ENCODE results near the gene LENEP. TPM values are rescaled to one million over a fixed set of nuclear protein-coding genes. Genes with fewer than 3 reads are reported as not detected.
A peak's percentile ranks its signal among the peaks of the same experiment; 100 is the strongest.

LENEP gene
- polyA plus RNA-seq, 4 donors, result 0.26 to 0.43 (median 0.34) TPM

GRCh38 chr1:154959426-154959780 is 34.0 kb upstream of the LENEP start:
- no peak for DNase-seq (ENCODE audit: low read depth in 4 of 4, low spot score in 3 of 4)

GRCh38 chr1:154960446-154961136 is 32.8 kb upstream of the LENEP start:
- no peak for DNase-seq (ENCODE audit: low read depth in 4 of 4, low spot score in 3 of 4)

GRCh38 chr1:154961207-154962155 is 31.9 kb upstream of the LENEP start, which contains the start of gene PYGO2:
Gene PYGO2, minus strand, starts transcription at chr1:154961782. Its CDS starts 206 bp downstream, at chr1:154961576.
- DNase-seq (ENCODE audit: low read depth in 4 of 4, low spot score in 3 of 4), result peak in 2 of 4 donors; percentile 68 to 82

GRCh38 chr1:154962156-154962749 is 31.1 kb upstream of the LENEP start:
- DNase-seq (ENCODE audit: low read depth in 4 of 4, low spot score in 3 of 4), result no peak

- DNase-seq (ENCODE audit: low read depth in 4 of 4, low spot score in 3 of 4), result no peak
These were observed 30.5 kb upstream of the LENEP start for GRCh38 chr1:154962795-154963330.

- DNase-seq (ENCODE audit: low read depth in 4 of 4, low spot score in 3 of 4), result no peak
These were observed 29.7 kb upstream of the LENEP start for GRCh38 chr1:154963643-154964042.

- no peak for DNase-seq (ENCODE audit: low read depth in 4 of 4, low spot score in 3 of 4)
These were observed 29.0 kb upstream of the LENEP start for GRCh38 chr1:154964359-154964758.

GRCh38 chr1:154966111-154966510 is 27.3 kb upstream of the LENEP start:
- DNase-seq (ENCODE audit: low read depth in 4 of 4, low spot score in 3 of 4), result no peak

- DNase-seq (ENCODE audit: low read depth in 4 of 4, low spot score in 3 of 4), result no peak
These were observed 25.9 kb upstream of the LENEP start for GRCh38 chr1:154967331-154967950.

- no peak for DNase-seq (ENCODE audit: low read depth in 4 of 4, low spot score in 3 of 4)
These were observed 24.7 kb upstream of the LENEP start for GRCh38 chr1:154968731-154969130.

GRCh38 chr1:154969246-154969645 is 24.1 kb upstream of the LENEP start:
- no peak for DNase-seq (ENCODE audit: low read depth in 4 of 4, low spot score in 3 of 4)

GRCh38 chr1:154969860-154970452 is 23.4 kb upstream of the LENEP start:
- DNase-seq (ENCODE audit: low read depth in 4 of 4, low spot score in 3 of 4), result no peak

- peak in 2 of 4 donors; percentile 80 to 82 for DNase-seq (ENCODE audit: low read depth in 4 of 4, low spot score in 3 of 4)
These were observed 22.6 kb upstream of the LENEP start, which contains the start of gene SHC1 for GRCh38 chr1:154970631-154971340. Gene SHC1, minus strand, starts transcription at chr1:154970747. Its CDS starts 221 bp downstream, at chr1:154970526.

GRCh38 chr1:154971341-154971998 is 21.9 kb upstream of the LENEP start:
- no peak for DNase-seq (ENCODE audit: low read depth in 4 of 4, low spot score in 3 of 4)

- no peak for DNase-seq (ENCODE audit: low read depth in 4 of 4, low spot score in 3 of 4)
These were observed 21.2 kb upstream of the LENEP start for GRCh38 chr1:154972213-154972516.

GRCh38 chr1:154972517-154973343 is 20.7 kb upstream of the LENEP start:
- DNase-seq (ENCODE audit: low read depth in 4 of 4, low spot score in 3 of 4), result no peak

GRCh38 chr1:154973344-154974101 is 19.9 kb upstream of the LENEP start:
- DNase-seq (ENCODE audit: low read depth in 4 of 4, low spot score in 3 of 4), result peak in 3 of 4 donors; percentile 87 to 91 (median 90)

All from right renal pelvis (tissue), 4 donors.